Subcutaneous adipose tissue (tissue), 4 donors: ENCODE measurements around the gene ANKRD10. TPM values are rescaled to one million over a fixed set of nuclear protein-coding genes. Genes with fewer than 3 reads are reported as not detected.

Experiments
- CTCF ChIP-seq: fragments of 450-650 bp; IDR thresholded peaks from one replicate; pipeline ENCODE4 v1.5.1; 2016; ENCODE audit warnings: low read depth, mild to moderate bottlenecking, control low read depth, antibody characterized with exemption, moderate library complexity
- total RNA-seq, 4 donors: library from RNA; depleted of rRNA; stranded (reverse); fragments of >200 nt; gene quantifications; one replicate each; pipeline ENCODE4 v1.1.0, GENCODE V29; 2016

Gene ANKRD10
- total RNA-seq, 4 donors from 2014 or later = 118 to 170 (median 135) TPM

GRCh38 chr13:110907951-110908898, 6.6 kb downstream of the ANKRD10 start:
- no peak for TF ChIP-seq CTCF

- TF ChIP-seq CTCF = no peak
Measured at GRCh38 chr13:110907301-110907700, 7.6 kb downstream of the ANKRD10 start.

- no peak for TF ChIP-seq CTCF
Measured at GRCh38 chr13:110904748-110905147, 10.1 kb downstream of the ANKRD10 start.

- TF ChIP-seq CTCF = no peak
Measured at GRCh38 chr13:110902370-110902769, 12.5 kb downstream of the ANKRD10 start.

- TF ChIP-seq CTCF = no peak
Measured at GRCh38 chr13:110897521-110897920, 17.3 kb downstream of the ANKRD10 start.

GRCh38 chr13:110897014-110897413, 17.9 kb downstream of the ANKRD10 start:
- TF ChIP-seq CTCF = no peak

GRCh38 chr13:110894086-110894485, 20.8 kb downstream of the ANKRD10 start:
- TF ChIP-seq CTCF = no peak
